HEK293 (cell line): Measurements from ENCODE around the gene PAK6.

Source experiments
- IKZF3 ChIP-seq: fragments of 450-650 bp; IDR thresholded peaks from 2 replicates; pipeline ENCODE4 v1.5.0; 2018; ENCODE audit warnings: missing biosample characterization, mild to moderate bottlenecking, missing genetic modification characterization, moderate library complexity
- SETDB1 ChIP-seq: IDR thresholded peaks from one replicate; pipeline ENCODE4 v1.6.1; 2017; ENCODE audit warnings: mild to moderate bottlenecking, low read length, moderate library complexity, mixed read lengths; ENCODE audit not compliant: insufficient read length
- ZBTB20 ChIP-seq: fragments of 450-650 bp; formaldehyde crosslinking; IDR thresholded peaks from 2 replicates; pipeline ENCODE4 v1.5.1; 2016; ENCODE audit warnings: missing biosample characterization, missing genetic modification characterization
- TF ChIP-seq, protein P1 (sequence below): fragments of 450-650 bp; formaldehyde crosslinking; IDR thresholded peaks from 2 replicates; pipeline ENCODE4 v1.5.1; 2016; ENCODE audit warnings: missing biosample characterization, missing genetic modification characterization
- TF ChIP-seq, protein P2 (sequence below): fragments of 450-650 bp; IDR thresholded peaks from 2 replicates; pipeline ENCODE4 v1.5.1; 2018; ENCODE audit warnings: missing biosample characterization, missing genetic modification characterization
- TF ChIP-seq, protein P3 (sequence below): fragments of 450-650 bp; formaldehyde crosslinking; IDR thresholded peaks from 2 replicates; pipeline ENCODE4 v1.5.1; 2016; ENCODE audit warnings: missing biosample characterization, missing genetic modification characterization

DNA sequence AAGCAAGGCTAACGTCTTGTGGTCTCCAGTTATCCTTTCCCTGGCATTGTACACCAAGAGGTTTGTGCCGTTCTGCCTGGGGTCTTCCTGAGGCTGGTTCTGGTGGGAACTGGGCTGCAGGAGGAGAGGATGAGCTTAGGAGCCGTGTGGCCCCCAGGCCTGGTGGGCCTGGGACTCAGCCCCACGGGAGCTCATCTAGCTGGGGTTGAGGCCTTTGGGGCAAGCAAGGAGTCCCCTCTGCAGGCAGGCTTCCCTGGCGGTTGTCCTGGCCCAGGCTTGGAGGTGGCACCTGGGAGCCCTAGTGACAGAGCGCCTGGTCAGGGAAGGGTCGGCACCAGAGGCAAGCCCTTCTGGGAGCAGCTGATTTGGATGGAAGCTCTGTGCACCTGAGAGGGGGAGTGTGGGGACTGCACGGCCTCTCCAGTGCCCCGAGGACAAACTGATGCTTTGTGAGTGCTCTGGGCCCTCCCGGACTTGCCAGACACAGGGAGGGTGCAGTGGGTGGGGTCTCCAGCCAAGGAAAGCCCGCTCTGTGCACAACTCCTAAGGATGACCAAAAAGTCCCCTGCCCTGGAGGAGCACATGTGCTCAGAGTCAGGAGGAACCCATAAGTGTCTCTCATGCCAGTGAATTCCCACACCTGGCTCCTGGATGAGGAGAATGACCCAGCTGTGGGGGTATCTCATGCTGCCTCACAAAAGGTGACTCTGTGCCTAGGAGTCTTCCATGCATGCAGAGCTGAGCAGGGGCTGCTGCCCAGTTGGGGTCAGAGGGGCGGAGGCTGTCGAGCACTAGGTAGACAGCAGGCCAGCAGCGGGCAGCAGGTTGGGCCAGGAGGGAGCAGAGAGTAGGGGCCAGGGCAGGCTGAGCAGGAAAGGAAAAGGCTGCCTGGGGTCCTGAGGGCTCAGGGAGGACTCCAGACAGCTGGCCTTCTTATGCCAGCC is 2.7 kb downstream of the PAK6 start:
- TF ChIP-seq ZBTB20 (tag by site-specific recombination) (no peak), SETDB1 (no peak), IKZF3 (no peak)
- TF ChIP-seq, protein P1, sequence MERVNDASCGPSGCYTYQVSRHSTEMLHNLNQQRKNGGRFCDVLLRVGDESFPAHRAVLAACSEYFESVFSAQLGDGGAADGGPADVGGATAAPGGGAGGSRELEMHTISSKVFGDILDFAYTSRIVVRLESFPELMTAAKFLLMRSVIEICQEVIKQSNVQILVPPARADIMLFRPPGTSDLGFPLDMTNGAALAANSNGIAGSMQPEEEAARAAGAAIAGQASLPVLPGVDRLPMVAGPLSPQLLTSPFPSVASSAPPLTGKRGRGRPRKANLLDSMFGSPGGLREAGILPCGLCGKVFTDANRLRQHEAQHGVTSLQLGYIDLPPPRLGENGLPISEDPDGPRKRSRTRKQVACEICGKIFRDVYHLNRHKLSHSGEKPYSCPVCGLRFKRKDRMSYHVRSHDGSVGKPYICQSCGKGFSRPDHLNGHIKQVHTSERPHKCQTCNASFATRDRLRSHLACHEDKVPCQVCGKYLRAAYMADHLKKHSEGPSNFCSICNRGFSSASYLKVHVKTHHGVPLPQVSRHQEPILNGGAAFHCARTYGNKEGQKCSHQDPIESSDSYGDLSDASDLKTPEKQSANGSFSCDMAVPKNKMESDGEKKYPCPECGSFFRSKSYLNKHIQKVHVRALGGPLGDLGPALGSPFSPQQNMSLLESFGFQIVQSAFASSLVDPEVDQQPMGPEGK: no peak
- TF ChIP-seq, protein P2, sequence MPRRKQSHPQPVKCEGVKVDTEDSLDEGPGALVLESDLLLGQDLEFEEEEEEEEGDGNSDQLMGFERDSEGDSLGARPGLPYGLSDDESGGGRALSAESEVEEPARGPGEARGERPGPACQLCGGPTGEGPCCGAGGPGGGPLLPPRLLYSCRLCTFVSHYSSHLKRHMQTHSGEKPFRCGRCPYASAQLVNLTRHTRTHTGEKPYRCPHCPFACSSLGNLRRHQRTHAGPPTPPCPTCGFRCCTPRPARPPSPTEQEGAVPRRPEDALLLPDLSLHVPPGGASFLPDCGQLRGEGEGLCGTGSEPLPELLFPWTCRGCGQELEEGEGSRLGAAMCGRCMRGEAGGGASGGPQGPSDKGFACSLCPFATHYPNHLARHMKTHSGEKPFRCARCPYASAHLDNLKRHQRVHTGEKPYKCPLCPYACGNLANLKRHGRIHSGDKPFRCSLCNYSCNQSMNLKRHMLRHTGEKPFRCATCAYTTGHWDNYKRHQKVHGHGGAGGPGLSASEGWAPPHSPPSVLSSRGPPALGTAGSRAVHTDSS (tag by site-specific recombination): no peak
- TF ChIP-seq, protein P3, sequence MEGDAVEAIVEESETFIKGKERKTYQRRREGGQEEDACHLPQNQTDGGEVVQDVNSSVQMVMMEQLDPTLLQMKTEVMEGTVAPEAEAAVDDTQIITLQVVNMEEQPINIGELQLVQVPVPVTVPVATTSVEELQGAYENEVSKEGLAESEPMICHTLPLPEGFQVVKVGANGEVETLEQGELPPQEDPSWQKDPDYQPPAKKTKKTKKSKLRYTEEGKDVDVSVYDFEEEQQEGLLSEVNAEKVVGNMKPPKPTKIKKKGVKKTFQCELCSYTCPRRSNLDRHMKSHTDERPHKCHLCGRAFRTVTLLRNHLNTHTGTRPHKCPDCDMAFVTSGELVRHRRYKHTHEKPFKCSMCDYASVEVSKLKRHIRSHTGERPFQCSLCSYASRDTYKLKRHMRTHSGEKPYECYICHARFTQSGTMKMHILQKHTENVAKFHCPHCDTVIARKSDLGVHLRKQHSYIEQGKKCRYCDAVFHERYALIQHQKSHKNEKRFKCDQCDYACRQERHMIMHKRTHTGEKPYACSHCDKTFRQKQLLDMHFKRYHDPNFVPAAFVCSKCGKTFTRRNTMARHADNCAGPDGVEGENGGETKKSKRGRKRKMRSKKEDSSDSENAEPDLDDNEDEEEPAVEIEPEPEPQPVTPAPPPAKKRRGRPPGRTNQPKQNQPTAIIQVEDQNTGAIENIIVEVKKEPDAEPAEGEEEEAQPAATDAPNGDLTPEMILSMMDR (tag by site-specific recombination): no peak
